ENCODE data around the gene CXCL10. TPM values are rescaled to one million over a fixed set of nuclear protein-coding genes. Genes with fewer than 3 reads are reported as not detected.
"Not testable (repeated sequence)": the region's sequence is repeated elsewhere in the genome, so short reads cannot be mapped to it uniquely, and the experiment has no call there.

Gene CXCL10
- total and polyA plus RNA-seq, 4 donors, result 1.3 to 18.6 (median 2.8) TPM

- H3K9ac ChIP-seq (ENCODE audit: insufficient read depth in 1 of 2, low read length in 2 of 2); ATAC-seq (ENCODE audit: insufficient read depth, low FRiP score); H3K27ac ChIP-seq (ENCODE audit: low read depth in 1 of 2, low read length in 1 of 2); DNase-seq; H3K36me3 ChIP-seq (ENCODE audit: control insufficient read depth in 4 of 4, insufficient read depth in 4 of 4, low read length in 4 of 4); H3K4me3 ChIP-seq; H3K4me1 ChIP-seq (ENCODE audit: control insufficient read depth in 5 of 5, insufficient read depth in 5 of 5, low read length in 5 of 5); H3K9me3 ChIP-seq (ENCODE audit: control insufficient read depth in 4 of 4, insufficient read depth in 3 of 4, low read length in 3 of 4); H3K27me3 ChIP-seq (ENCODE audit: control insufficient read depth in 3 of 3, insufficient read depth in 3 of 3, low read length in 2 of 3): not testable (repeated sequence)
- 84 to 85% methylated on average over 17 of the region's 18 CpGs for WGBS, 2 donors
Observed at GRCh38 chr4:76042241-76042998, 19.1 kb upstream of the CXCL10 start.

DNA sequence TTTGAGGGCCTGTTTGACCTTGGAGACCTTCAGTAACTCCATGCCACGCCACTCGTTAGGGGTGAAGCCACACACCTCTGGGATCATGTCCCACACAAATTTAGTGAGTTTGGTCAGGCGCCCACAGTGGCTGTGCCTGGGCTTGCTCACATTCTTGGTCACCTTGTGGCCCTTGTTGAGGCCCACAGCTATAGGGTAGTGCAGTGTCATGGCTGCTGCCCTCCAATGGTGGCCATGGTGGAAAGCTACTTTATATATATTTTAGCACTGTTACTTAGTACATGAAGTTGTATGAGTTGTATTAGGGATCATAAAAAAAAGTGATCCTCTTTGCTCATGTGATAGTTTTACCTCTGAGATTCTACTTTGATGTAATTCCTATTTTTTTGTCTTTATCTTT is 13.6 kb upstream of the CXCL10 start:
- no peaks in the 10 kb centered on the region for H3K9me3 ChIP-seq (ENCODE audit: control insufficient read depth in 4 of 4, insufficient read depth in 3 of 4, low read length in 3 of 4)
- WGBS, 2 donors, result 91 to 94% methylated on average over 3 of the region's 3 CpGs
- no peak for ATAC-seq (ENCODE audit: insufficient read depth, low FRiP score)
- no peaks in the 10 kb centered on the region for H3K27me3 ChIP-seq (ENCODE audit: control insufficient read depth in 3 of 3, insufficient read depth in 3 of 3, low read length in 2 of 3)
- TF ChIP-seq, protein P1, sequence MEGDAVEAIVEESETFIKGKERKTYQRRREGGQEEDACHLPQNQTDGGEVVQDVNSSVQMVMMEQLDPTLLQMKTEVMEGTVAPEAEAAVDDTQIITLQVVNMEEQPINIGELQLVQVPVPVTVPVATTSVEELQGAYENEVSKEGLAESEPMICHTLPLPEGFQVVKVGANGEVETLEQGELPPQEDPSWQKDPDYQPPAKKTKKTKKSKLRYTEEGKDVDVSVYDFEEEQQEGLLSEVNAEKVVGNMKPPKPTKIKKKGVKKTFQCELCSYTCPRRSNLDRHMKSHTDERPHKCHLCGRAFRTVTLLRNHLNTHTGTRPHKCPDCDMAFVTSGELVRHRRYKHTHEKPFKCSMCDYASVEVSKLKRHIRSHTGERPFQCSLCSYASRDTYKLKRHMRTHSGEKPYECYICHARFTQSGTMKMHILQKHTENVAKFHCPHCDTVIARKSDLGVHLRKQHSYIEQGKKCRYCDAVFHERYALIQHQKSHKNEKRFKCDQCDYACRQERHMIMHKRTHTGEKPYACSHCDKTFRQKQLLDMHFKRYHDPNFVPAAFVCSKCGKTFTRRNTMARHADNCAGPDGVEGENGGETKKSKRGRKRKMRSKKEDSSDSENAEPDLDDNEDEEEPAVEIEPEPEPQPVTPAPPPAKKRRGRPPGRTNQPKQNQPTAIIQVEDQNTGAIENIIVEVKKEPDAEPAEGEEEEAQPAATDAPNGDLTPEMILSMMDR (IDR thresholded peaks at IDR 0.05; ENCODE audit: control extremely low read depth, extremely low read depth), result no peak
- H3K27ac ChIP-seq (ENCODE audit: low read depth in 1 of 2, low read length in 1 of 2), result no peak overlapping the region
- no peaks in the 10 kb centered on the region for H3K4me1 ChIP-seq (ENCODE audit: control insufficient read depth in 5 of 5, insufficient read depth in 5 of 5, low read length in 5 of 5)
- no peaks in the 10 kb centered on the region for H3K36me3 ChIP-seq (ENCODE audit: control insufficient read depth in 4 of 4, insufficient read depth in 4 of 4, low read length in 4 of 4)
- no peak overlapping the region for H3K9ac ChIP-seq (ENCODE audit: insufficient read depth in 1 of 2, low read length in 2 of 2)
- H3K4me3 ChIP-seq, result no peak overlapping the region
- no peak for DNase-seq

DNA sequence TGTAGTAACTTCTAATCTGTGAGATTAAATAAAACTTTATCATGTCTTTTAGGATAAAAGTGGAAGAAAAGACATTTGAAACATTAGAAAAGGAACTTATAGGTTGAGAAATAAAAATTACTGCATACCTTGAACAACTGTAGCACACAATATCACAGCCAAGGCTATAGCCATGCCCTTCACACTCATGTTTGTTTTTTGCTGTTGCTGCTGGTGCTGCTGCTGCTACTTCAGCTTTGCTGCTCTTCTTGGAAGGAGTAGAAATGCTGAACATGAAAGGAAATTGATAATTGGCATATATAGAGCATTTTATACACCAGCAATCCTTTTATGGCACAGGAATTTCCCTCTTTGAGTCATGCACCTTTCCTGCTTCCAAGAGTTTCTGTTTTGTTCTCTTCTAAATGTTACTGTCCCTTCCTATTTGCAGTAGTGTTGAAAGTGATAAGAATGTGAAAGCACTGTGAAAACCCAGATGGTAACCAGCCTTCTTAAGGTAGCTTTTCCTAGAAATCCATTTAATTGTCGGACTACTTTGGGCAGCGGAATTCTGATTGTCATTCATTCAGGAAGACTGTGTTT is 12.6 kb upstream of the CXCL10 start, which contains the start of gene CXCL11:
Gene CXCL11 (minus strand): TSS at position 272 of the 582 bp plus-strand sequence. CDS start 83 bp downstream, at position 189.
- no peak within 1 kb of the TSS for H3K27ac ChIP-seq (ENCODE audit: low read depth in 1 of 2, low read length in 1 of 2)
- H3K9ac ChIP-seq (ENCODE audit: insufficient read depth in 1 of 2, low read length in 2 of 2), result no peak within 1 kb of the TSS
- no peaks in the 10 kb centered on the region for H3K9me3 ChIP-seq (ENCODE audit: control insufficient read depth in 4 of 4, insufficient read depth in 3 of 4, low read length in 3 of 4)
- no peaks in the 10 kb centered on the region for H3K36me3 ChIP-seq (ENCODE audit: control insufficient read depth in 4 of 4, insufficient read depth in 4 of 4, low read length in 4 of 4)
- H3K4me3 ChIP-seq, result no peak within 1 kb of the TSS
- no peaks in the 10 kb centered on the region for H3K27me3 ChIP-seq (ENCODE audit: control insufficient read depth in 3 of 3, insufficient read depth in 3 of 3, low read length in 2 of 3)
- ATAC-seq (ENCODE audit: insufficient read depth, low FRiP score) (no peak), DNase-seq (no peak)
- WGBS, 2 donors, result 71% methylated on average over 2 of the region's 2 CpGs
- TF ChIP-seq, protein P1 (IDR thresholded peaks at IDR 0.05; ENCODE audit: control extremely low read depth, extremely low read depth), result no peak
- H3K4me1 ChIP-seq (ENCODE audit: control insufficient read depth in 5 of 5, insufficient read depth in 5 of 5, low read length in 5 of 5), result no peaks in the 10 kb centered on the region

GRCh38 chr4:76035141-76035540 is 11.8 kb upstream of the CXCL10 start:
- 50 to 57% methylated on average over 3 of the region's 3 CpGs for WGBS, 2 donors

More at GRCh38 chr4:76035141-76035540, 11.8 kb upstream of the CXCL10 start:
- Histone ChIP-seq H3K9me3 (ENCODE audit: control insufficient read depth in 4 of 4, insufficient read depth in 3 of 4, low read length in 3 of 4) (no peaks in the 10 kb centered on the region), H3K27me3 (ENCODE audit: control insufficient read depth in 3 of 3, insufficient read depth in 3 of 3, low read length in 2 of 3) (no peaks in the 10 kb centered on the region), H3K9ac (ENCODE audit: insufficient read depth in 1 of 2, low read length in 2 of 2) (no peak overlapping the region), H3K27ac (ENCODE audit: low read depth in 1 of 2, low read length in 1 of 2) (no peak overlapping the region), H3K36me3 (ENCODE audit: control insufficient read depth in 4 of 4, insufficient read depth in 4 of 4, low read length in 4 of 4) (no peaks in the 10 kb centered on the region), H3K4me1 (ENCODE audit: control insufficient read depth in 5 of 5, insufficient read depth in 5 of 5, low read length in 5 of 5) (no peaks in the 10 kb centered on the region), H3K4me3 (no peak overlapping the region)
- DNase-seq (no peak), ATAC-seq (ENCODE audit: insufficient read depth, low FRiP score) (no peak)
- TF ChIP-seq, protein P1 (IDR thresholded peaks at IDR 0.05; ENCODE audit: control extremely low read depth, extremely low read depth), result no peak

All from lung (tissue), 12 donors.